ENCODE data around the gene ANKRD63. TPM values are rescaled to one million over a fixed set of nuclear protein-coding genes. Genes with fewer than 3 reads are reported as not detected.

ANKRD63 gene
- total and polyA plus RNA-seq, 2 of the 13 experiments (the other 11 are each of a cell fraction or from before 2014, with no cell fraction given) = not detected

DNA sequence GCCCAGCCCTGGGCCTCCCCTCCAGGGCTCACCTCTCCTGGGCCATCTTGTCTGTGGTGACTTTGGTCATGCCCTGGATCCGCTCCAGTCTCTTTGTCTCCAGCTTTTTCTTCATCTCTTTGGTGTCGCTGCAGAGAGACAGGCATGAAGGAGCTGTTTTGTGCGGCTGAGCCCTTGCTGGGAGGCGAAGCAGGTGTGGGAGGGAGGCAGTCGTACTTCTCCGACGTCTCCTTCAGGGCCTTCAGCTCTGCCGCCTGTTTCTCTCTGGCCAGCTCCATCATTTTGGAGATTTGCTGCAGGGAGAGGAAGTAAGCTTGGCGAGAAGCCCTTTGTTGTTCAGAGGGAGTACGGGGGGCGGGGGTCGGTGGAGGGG lies 7.7 kb upstream of the ANKRD63 start (continued):
- no peak for TF ChIP-seq GLI4 (CRISPR knock-in tag; IDR thresholded peaks at IDR 0.05; ENCODE audit: borderline replicate concordance)
- TF ChIP-seq MLX (CRISPR knock-in tag; IDR thresholded peaks at IDR 0.05) = no peak
- TF ChIP-seq ZNF441 (CRISPR knock-in tag; IDR thresholded peaks at IDR 0.05; ENCODE audit: borderline replicate concordance) = no peak

- no peak for ATAC-seq
Measured at GRCh38 chr15:40289140-40289775, 6.4 kb upstream of the ANKRD63 start.

More at GRCh38 chr15:40289140-40289775, 6.4 kb upstream of the ANKRD63 start:
- Histone ChIP-seq H4K20me1 (ENCODE audit: insufficient read depth, low read length) (no peaks in the 10 kb centered on the region), H3K27ac (ENCODE audit: extremely low read length, insufficient read depth, low read length) (no peak overlapping the region), H3K4me3 (replicated peaks in 1 of 3; ENCODE audit: insufficient read depth in 1 of 3, low read depth in 2 of 3, low read length in 3 of 3) (no peak overlapping the region), H3K9me3 (ENCODE audit: low read length) (no peaks in the 10 kb centered on the region), H3K27me3 (ENCODE audit: control insufficient read depth in 1 of 2, insufficient read depth in 2 of 2, low read length in 2 of 2) (peaks cover 21 to 94% of the 10 kb centered on the region in 2 experiments), H3K4me2 (ENCODE audit: low read depth, low read length) (no peak overlapping the region), H3K4me1 (ENCODE audit: insufficient read depth, low read length) (peaks cover 10% of the 10 kb centered on the region; the same call in 1 of the 2 replicates), H2AFZ (ENCODE audit: low read length) (no peak overlapping the region), H3K79me2 (ENCODE audit: insufficient read depth, low read length) (no peaks in the 10 kb centered on the region), H3K36me3 (replicated peaks in 1 of 2; ENCODE audit: control insufficient read depth in 1 of 2, insufficient read depth in 2 of 2, low read length in 2 of 2) (no peaks in the 10 kb centered on the region), H3K9ac (ENCODE audit: insufficient read depth, low read depth, low read length) (no peak overlapping the region)
- CTCF ChIA-PET (ENCODE audit: low intra/inter-chr PET ratio, low total read pairs) = no interaction called here
- 39% methylated on average over 5 of the region's 6 CpGs for WGBS (ENCODE audit: low lambda C conversion rate)
- DNase-seq (ENCODE audit: low spot score) (no peak), FAIRE-seq (no peak)
- in situ Hi-C loops (cut with HindIII; ENCODE audit: extremely low pct_ligation_motif_present, low pct_unique_long_range_greater_than_20kb) (no loop called here), intact Hi-C loops (cut with micrococcal nuclease; ENCODE audit: unreplicated experiment) (no loop called here)
- TF ChIP-seq ADNP (CRISPR knock-in tag; IDR thresholded peaks at IDR 0.05) = no peak
- TF ChIP-seq SNAI1 (CRISPR knock-in tag; IDR thresholded peaks at IDR 0.05; ENCODE audit: borderline replicate concordance) = no peak
- TF ChIP-seq, protein P1, sequence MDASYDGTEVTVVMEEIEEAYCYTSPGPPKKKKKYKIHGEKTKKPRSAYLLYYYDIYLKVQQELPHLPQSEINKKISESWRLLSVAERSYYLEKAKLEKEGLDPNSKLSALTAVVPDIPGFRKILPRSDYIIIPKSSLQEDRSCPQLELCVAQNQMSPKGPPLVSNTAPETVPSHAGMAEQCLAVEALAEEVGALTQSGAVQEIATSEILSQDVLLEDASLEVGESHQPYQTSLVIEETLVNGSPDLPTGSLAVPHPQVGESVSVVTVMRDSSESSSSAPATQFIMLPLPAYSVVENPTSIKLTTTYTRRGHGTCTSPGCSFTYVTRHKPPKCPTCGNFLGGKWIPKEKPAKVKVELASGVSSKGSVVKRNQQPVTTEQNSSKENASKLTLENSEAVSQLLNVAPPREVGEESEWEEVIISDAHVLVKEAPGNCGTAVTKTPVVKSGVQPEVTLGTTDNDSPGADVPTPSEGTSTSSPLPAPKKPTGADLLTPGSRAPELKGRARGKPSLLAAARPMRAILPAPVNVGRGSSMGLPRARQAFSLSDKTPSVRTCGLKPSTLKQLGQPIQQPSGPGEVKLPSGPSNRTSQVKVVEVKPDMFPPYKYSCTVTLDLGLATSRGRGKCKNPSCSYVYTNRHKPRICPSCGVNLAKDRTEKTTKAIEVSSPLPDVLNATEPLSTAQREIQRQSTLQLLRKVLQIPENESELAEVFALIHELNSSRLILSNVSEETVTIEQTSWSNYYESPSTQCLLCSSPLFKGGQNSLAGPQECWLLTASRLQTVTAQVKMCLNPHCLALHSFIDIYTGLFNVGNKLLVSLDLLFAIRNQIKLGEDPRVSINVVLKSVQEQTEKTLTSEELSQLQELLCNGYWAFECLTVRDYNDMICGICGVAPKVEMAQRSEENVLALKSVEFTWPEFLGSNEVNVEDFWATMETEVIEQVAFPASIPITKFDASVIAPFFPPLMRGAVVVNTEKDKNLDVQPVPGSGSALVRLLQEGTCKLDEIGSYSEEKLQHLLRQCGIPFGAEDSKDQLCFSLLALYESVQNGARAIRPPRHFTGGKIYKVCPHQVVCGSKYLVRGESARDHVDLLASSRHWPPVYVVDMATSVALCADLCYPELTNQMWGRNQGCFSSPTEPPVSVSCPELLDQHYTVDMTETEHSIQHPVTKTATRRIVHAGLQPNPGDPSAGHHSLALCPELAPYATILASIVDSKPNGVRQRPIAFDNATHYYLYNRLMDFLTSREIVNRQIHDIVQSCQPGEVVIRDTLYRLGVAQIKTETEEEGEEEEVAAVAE (CRISPR knock-in tag; IDR thresholded peaks at IDR 0.05; ENCODE audit: borderline replicate concordance) = no peak
- TF ChIP-seq RBM22 (optimal IDR thresholded peaks at IDR 0.05; ENCODE audit: low read length) = no peak
- no peak for TF ChIP-seq ZNF83 (CRISPR knock-in tag; IDR thresholded peaks at IDR 0.05; ENCODE audit: borderline replicate concordance)
- TF ChIP-seq ELK4 (CRISPR knock-in tag; IDR thresholded peaks at IDR 0.05; ENCODE audit: borderline replicate concordance) = no peak
- no peak for TF ChIP-seq KMT2B (CRISPR knock-in tag; IDR thresholded peaks at IDR 0.05)
- no TSS peak for BruUV-seq (replicated peaks)
- POLR2A ChIA-PET = no interaction called here
